HepG2 (cell line): ENCODE results near the gene IGF2BP3. TPM values are rescaled to one million over a fixed set of nuclear protein-coding genes. Genes with fewer than 3 reads are reported as not detected.

ENCODE experiments used
- ATAC-seq: fragments of 200-7000 bp; cut with Tn5 transposase; 3 replicates; pipeline ENCODE4 v1.9.1; 2020; ENCODE audit warnings: mild to moderate bottlenecking, moderate library complexity
- BruUV-seq: library from RNA; stranded (reverse); fragments of 400-500 nt; replicated peaks from 2 replicates; lab custom pipeline; 2021; lab: Mats Ljungman, UMichigan
- CTCF ChIA-PET: fragments of 300-600 bp; formaldehyde crosslinking; extraction: SDS; loops from one replicate; lab custom pipeline; 2021; ENCODE audit warnings: low total read pairs, inconsistent platforms, low intra/inter-chr PET ratio; lab: Yijun Ruan, JAX
- POLR2A ChIA-PET: fragments of 350-600 bp; sonication (Branson Sonifier 250); formaldehyde crosslinking; loops from one replicate; lab custom pipeline; 2020; ENCODE audit warnings: antibody characterized with exemption, inconsistent platforms; lab: Yijun Ruan, JAX
- DNase-seq: peaks from one replicate; pipeline ENCODE4 v3.0.0-alpha.2; 2015; ENCODE audit warnings: low spot score
- FAIRE-seq: peaks from 3 replicates; lab custom pipeline; 2011; peaks lifted over from hg19 to GRCh38; lab: Jason Lieb, UNC
- H2AFZ ChIP-seq: one replicate; pipeline ENCODE4 v1.6.1; 2011; ENCODE audit warnings: low read length, inconsistent platforms
- H3K27ac ChIP-seq: fragments of 300-600 bp; 3 replicates; pipeline ENCODE4 v1.8.0; 2011; ENCODE audit warnings: mixed run types, mild to moderate bottlenecking, mixed read lengths, low read length, inconsistent platforms; ENCODE audit not compliant: insufficient read depth; ENCODE audit errors: extremely low read length
- H3K27me3 ChIP-seq, 2 experiments: fragments of 200-600 bp in 1 of 2; 2 replicates in 1 of 2; 3 replicates in 1 of 2; pipeline versions ENCODE4 v1.6.0 to v1.8.0; 2011; ENCODE audit warnings: low read length in 2 of 2, mild to moderate bottlenecking in 2 of 2, moderate library complexity in 2 of 2, inconsistent platforms in 1 of 2; ENCODE audit not compliant: insufficient read depth in 2 of 2, control insufficient read depth in 1 of 2
- H3K36me3 ChIP-seq, 2 experiments: fragments of 200-600 bp in 1 of 2; replicated peaks in 1 of 2; 2 replicates in 1 of 2; 3 replicates in 1 of 2; pipeline versions ENCODE4 v1.5.1 to v1.8.0; 2011; ENCODE audit warnings: low read length in 2 of 2, inconsistent platforms in 1 of 2; ENCODE audit not compliant: insufficient read depth in 2 of 2, control insufficient read depth in 1 of 2
- H3K4me1 ChIP-seq: 2 replicates; pipeline ENCODE4 v1.5.1; 2012; ENCODE audit warnings: low read length, inconsistent platforms; ENCODE audit not compliant: insufficient read depth
- H3K4me2 ChIP-seq: 2 replicates; pipeline ENCODE4 v1.6.0; 2011; ENCODE audit warnings: low read depth, low read length, inconsistent platforms
- H3K4me3 ChIP-seq, 3 experiments: fragments of 200-600 bp in 1 of 3; sonication (generic), shearing (Covaris generic) in 1 of 3; replicated peaks in 1 of 3; 2 replicates each; pipeline ENCODE4 v1.5.1; 2011 to 2016; ENCODE audit warnings: low read length in 3 of 3, inconsistent platforms in 2 of 3, low read depth in 2 of 3, mild to moderate bottlenecking in 2 of 3, control low read depth in 1 of 3, mixed read lengths in 1 of 3; ENCODE audit not compliant: insufficient read depth in 1 of 3
- H3K79me2 ChIP-seq: one replicate; pipeline ENCODE4 v1.6.1; 2011; ENCODE audit warnings: low read length, inconsistent platforms; ENCODE audit not compliant: insufficient read depth
- H3K9ac ChIP-seq: 2 replicates; pipeline ENCODE4 v1.6.0; 2011; ENCODE audit warnings: mild to moderate bottlenecking, low read depth, low read length, inconsistent platforms; ENCODE audit not compliant: insufficient read depth
- H3K9me3 ChIP-seq: 2 replicates; pipeline ENCODE4 v1.5.1; 2012; ENCODE audit warnings: mild to moderate bottlenecking, low read length
- H4K20me1 ChIP-seq: 2 replicates; pipeline ENCODE4 v1.6.0; 2011; ENCODE audit warnings: inconsistent platforms, mild to moderate bottlenecking, low read length, moderate library complexity; ENCODE audit not compliant: insufficient read depth
- HNF1B ChIP-seq: sonication (generic); formaldehyde crosslinking; IDR thresholded peaks from 2 replicates; pipeline ENCODE4 v1.5.1; 2020; ENCODE audit warnings: mild to moderate bottlenecking, moderate library complexity, missing genetic modification reagents
- MYNN ChIP-seq: sonication (generic); formaldehyde crosslinking; IDR thresholded peaks from 2 replicates; pipeline ENCODE4 v1.4.0; 2020; ENCODE audit warnings: mild to moderate bottlenecking, low read depth, missing genetic modification reagents
- NONO ChIP-seq, 2 experiments: fragments of 450-650 bp in 1 of 2; sonication (generic) in 1 of 2; formaldehyde crosslinking in 1 of 2; IDR thresholded peaks in 1 of 2; conservative IDR thresholded peaks in 1 of 2; 2 replicates each; pipeline versions ENCODE4 v1.6.1 to v1.8.0; 2017 to 2022; ENCODE audit warnings: mild to moderate bottlenecking in 1 of 2, missing genetic modification reagents in 1 of 2, moderate library complexity in 1 of 2
- PCBP1 ChIP-seq: fragments of 200-400 bp; formaldehyde crosslinking; IDR thresholded peaks from 2 replicates; pipeline ENCODE4 v1.6.1; 2017; ENCODE audit warnings: mild to moderate bottlenecking, low read depth, low read length, borderline replicate concordance
- POLR2G ChIP-seq: fragments of 200-400 bp; formaldehyde crosslinking; IDR thresholded peaks from 2 replicates; pipeline ENCODE4 v1.6.1; 2018; ENCODE audit warnings: mild to moderate bottlenecking, low read depth, low read length, moderate library complexity
- RARA ChIP-seq: IDR thresholded peaks from 2 replicates; pipeline ENCODE4 v1.6.1; 2016; ENCODE audit warnings: missing genetic modification reagents, missing compliant biosample characterization
- TARDBP ChIP-seq: sonication (generic); formaldehyde crosslinking; IDR thresholded peaks from 2 replicates; pipeline ENCODE4 v1.8.0; 2022; ENCODE audit warnings: mild to moderate bottlenecking, missing genetic modification reagents
- TGIF2 ChIP-seq: IDR thresholded peaks from 2 replicates; pipeline ENCODE4 v1.6.1; 2016; ENCODE audit warnings: control low read depth, missing compliant biosample characterization
- YY1 ChIP-seq: IDR thresholded peaks from 2 replicates; pipeline ENCODE4 v1.6.1; 2011; ENCODE audit warnings: low read length, low read depth, moderate library complexity, mild to moderate bottlenecking; ENCODE audit not compliant: insufficient read depth, insufficient replicate concordance
- ZBTB7B ChIP-seq: sonication (generic); formaldehyde crosslinking; IDR thresholded peaks from 2 replicates; pipeline ENCODE4 v1.4.0; 2020; ENCODE audit warnings: missing genetic modification reagents
- ZNF563 ChIP-seq: sonication (generic); formaldehyde crosslinking; IDR thresholded peaks from 2 replicates; pipeline ENCODE4 v1.8.0; 2022; ENCODE audit warnings: mild to moderate bottlenecking, moderate library complexity, missing genetic modification reagents
- ZNF652 ChIP-seq: IDR thresholded peaks from 2 replicates; pipeline ENCODE4 v1.6.1; 2016; ENCODE audit warnings: low read depth, borderline replicate concordance
- ZNF720 ChIP-seq: sonication (generic); formaldehyde crosslinking; IDR thresholded peaks from 2 replicates; pipeline ENCODE4 v1.4.0; 2020; ENCODE audit warnings: missing genetic modification reagents
- ZNF788 ChIP-seq: sonication (generic); formaldehyde crosslinking; IDR thresholded peaks from 2 replicates; pipeline ENCODE4 v1.5.0; 2020; ENCODE audit warnings: mild to moderate bottlenecking, missing genetic modification reagents, borderline replicate concordance
- WGBS: methylation state at CpG from one replicate; pipeline ENCODE4 v1.1.6; 2017; ENCODE audit warnings: low lambda C conversion rate; 5-methylcytosine and 5-hydroxymethylcytosine counted together
- in situ Hi-C: cut with HindIII; loops from 2 replicates; pipeline ENCODE4 v1.10.0; 2017; ENCODE audit warnings: low pct_unique_long_range_greater_than_20kb; ENCODE audit not compliant: extremely low pct_ligation_motif_present
- intact Hi-C: fragments of 100-400 bp; cut with micrococcal nuclease; formaldehyde crosslinking; loops from one replicate; pipeline ENCODE4 v1.10.0; 2022; ENCODE audit not compliant: unreplicated experiment
- polyA plus RNA-seq, 8 experiments: library from polyadenylated mRNA; depleted of rRNA in 3 of 8; stranded (reverse) in 7 of 8; unstranded in 1 of 8; fragments of >200 nt; fragmentation: Illumina TruSeq in 4 of 8; extraction: Trizol in 4 of 8; gene quantifications; 2 replicates each; pipeline versions ENCODE4 v1.2.1 to v1.2.3, GENCODE V29; 2011 to 2016; ENCODE audit warnings: low read depth in 4 of 8, missing spikeins in 1 of 8, mixed read lengths in 1 of 8; ENCODE audit not compliant: insufficient read depth in 1 of 8
- total RNA-seq, 5 experiments: library from RNA; depleted of rRNA; stranded (reverse); fragments of >200 nt; fragmentation: Illumina TruSeq; extraction: Trizol; gene quantifications; 2 replicates each; pipeline ENCODE4 v1.2.3, GENCODE V29; 2016; ENCODE audit warnings: low read depth in 1 of 5
- TF ChIP-seq, protein P1 (sequence below): IDR thresholded peaks from 2 replicates; pipeline ENCODE4 v1.6.1; 2016; ENCODE audit warnings: mild to moderate bottlenecking
- TF ChIP-seq, protein P2 (sequence below): sonication (generic); formaldehyde crosslinking; IDR thresholded peaks from 2 replicates; pipeline ENCODE4 v1.9.0; 2021; ENCODE audit warnings: missing genetic modification reagents, borderline replicate concordance
- TF ChIP-seq, protein P3 (sequence below): sonication (generic); formaldehyde crosslinking; IDR thresholded peaks from 2 replicates; pipeline ENCODE4 v1.8.0; 2022; ENCODE audit warnings: missing genetic modification reagents, mild to moderate bottlenecking, inconsistent platforms, borderline replicate concordance

IGF2BP3 gene
- total and polyA plus RNA-seq, 2 of the 13 experiments (the other 11 are each of a cell fraction or from before 2014, with no cell fraction given) = 37.7 to 39.5 TPM

- intact Hi-C loops (no loop called here), in situ Hi-C loops (no loop called here)
- H3K4me1 ChIP-seq = peaks cover 15% of the 10 kb centered on the region
- no peak overlapping the region for H3K9ac ChIP-seq
- no peak overlapping the region for H3K4me3 ChIP-seq
- DNase-seq = no peak
- no peak overlapping the region for H2AFZ ChIP-seq
- H3K9me3 ChIP-seq = no peaks in the 10 kb centered on the region
- H4K20me1 ChIP-seq = peaks cover 9% of the 10 kb centered on the region; the same call in 1 of the 2 replicates
- 97% methylated on average over 6 of the region's 6 CpGs for WGBS
- FAIRE-seq = no peak
- H3K4me2 ChIP-seq = no peak overlapping the region
- no peaks in the 10 kb centered on the region for H3K27me3 ChIP-seq
- BruUV-seq = no TSS peak
- ATAC-seq = no peak
- peaks cover 6 to 43% of the 10 kb centered on the region in 2 experiments for H3K36me3 ChIP-seq
- CTCF ChIA-PET = no interaction called here
- H3K27ac ChIP-seq = no peak overlapping the region
- POLR2A ChIA-PET = no interaction called here
- peaks cover 92% of the 10 kb centered on the region for H3K79me2 ChIP-seq
- TF ChIP-seq ZNF652 (CRISPR knock-in tag) (no peak), YY1 (no peak), PCBP1 (no peak), NONO (IDR thresholded peaks at IDR 0.05) (no peak), NONO (CRISPR knock-in tag; conservative IDR thresholded peaks at IDR 0.05) (no peak), ZNF563 (no peak), POLR2G (no peak), TGIF2 (CRISPR knock-in tag) (no peak), HNF1B (CRISPR knock-in tag) (no peak), RARA (no peak), TARDBP (CRISPR knock-in tag) (no peak), MYNN (CRISPR knock-in tag) (no peak), ZBTB7B (CRISPR knock-in tag) (no peak), ZNF788 (CRISPR knock-in tag) (no peak), ZNF720 (no peak)
- TF ChIP-seq, protein P1, sequence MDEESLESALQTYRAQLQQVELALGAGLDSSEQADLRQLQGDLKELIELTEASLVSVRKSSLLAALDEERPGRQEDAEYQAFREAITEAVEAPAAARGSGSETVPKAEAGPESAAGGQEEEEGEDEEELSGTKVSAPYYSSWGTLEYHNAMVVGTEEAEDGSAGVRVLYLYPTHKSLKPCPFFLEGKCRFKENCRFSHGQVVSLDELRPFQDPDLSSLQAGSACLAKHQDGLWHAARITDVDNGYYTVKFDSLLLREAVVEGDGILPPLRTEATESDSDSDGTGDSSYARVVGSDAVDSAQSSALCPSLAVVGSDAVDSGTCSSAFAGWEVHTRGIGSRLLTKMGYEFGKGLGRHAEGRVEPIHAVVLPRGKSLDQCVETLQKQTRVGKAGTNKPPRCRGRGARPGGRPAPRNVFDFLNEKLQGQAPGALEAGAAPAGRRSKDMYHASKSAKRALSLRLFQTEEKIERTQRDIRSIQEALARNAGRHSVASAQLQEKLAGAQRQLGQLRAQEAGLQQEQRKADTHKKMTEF (CRISPR knock-in tag) = no peak
- TF ChIP-seq, protein P2, sequence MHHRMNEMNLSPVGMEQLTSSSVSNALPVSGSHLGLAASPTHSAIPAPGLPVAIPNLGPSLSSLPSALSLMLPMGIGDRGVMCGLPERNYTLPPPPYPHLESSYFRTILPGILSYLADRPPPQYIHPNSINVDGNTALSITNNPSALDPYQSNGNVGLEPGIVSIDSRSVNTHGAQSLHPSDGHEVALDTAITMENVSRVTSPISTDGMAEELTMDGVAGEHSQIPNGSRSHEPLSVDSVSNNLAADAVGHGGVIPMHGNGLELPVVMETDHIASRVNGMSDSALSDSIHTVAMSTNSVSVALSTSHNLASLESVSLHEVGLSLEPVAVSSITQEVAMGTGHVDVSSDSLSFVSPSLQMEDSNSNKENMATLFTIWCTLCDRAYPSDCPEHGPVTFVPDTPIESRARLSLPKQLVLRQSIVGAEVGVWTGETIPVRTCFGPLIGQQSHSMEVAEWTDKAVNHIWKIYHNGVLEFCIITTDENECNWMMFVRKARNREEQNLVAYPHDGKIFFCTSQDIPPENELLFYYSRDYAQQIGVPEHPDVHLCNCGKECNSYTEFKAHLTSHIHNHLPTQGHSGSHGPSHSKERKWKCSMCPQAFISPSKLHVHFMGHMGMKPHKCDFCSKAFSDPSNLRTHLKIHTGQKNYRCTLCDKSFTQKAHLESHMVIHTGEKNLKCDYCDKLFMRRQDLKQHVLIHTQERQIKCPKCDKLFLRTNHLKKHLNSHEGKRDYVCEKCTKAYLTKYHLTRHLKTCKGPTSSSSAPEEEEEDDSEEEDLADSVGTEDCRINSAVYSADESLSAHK (CRISPR knock-in tag) = no peak
- TF ChIP-seq, protein P3, sequence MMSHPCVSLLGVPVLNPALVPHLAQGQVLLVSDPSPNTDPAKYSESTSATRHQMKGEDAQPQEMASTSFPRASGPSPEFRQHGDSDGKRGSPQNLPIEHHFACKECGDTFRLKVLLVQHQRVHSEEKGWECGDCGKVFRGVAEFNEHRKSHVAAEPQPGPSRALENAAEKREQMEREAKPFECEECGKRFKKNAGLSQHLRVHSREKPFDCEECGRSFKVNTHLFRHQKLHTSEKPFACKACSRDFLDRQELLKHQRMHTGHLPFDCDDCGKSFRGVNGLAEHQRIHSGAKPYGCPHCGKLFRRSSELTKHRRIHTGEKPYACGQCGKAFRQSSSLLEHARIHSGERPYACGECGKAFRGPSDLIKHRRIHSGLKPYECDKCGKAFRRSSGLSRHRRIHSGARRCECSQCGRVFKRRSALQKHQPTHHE (CRISPR knock-in tag) = no peak
Measured at GRCh38 chr7:23450518-23450917, 19.8 kb downstream of the IGF2BP3 start.
